Endothelial cell of umbilical vein (primary cell): Measurements from ENCODE around the gene MBNL2. TPM values are rescaled to one million over a fixed set of nuclear protein-coding genes. Genes with fewer than 3 reads are reported as not detected.

ENCODE experiments used
- BruUV-seq: library from RNA; stranded (reverse); fragments of 400-500 nt; replicated peaks from 2 replicates; lab custom pipeline; 2021; lab: Mats Ljungman, UMichigan
- CTCF ChIA-PET: fragments of 300-600, 350-600 bp; sonication (Branson Sonifier 250); formaldehyde crosslinking; loops from one replicate; lab custom pipeline; 2021; ENCODE audit warnings: antibody characterized with exemption, inconsistent platforms; lab: Charles Lee
- POLR2A ChIA-PET: fragments of 300-600, 350-600 bp; sonication (Branson Sonifier 250); formaldehyde crosslinking; loops from one replicate; lab custom pipeline; 2021; ENCODE audit warnings: antibody characterized with exemption, inconsistent platforms; lab: Charles Lee
- DNase-seq: peaks from one replicate; pipeline ENCODE4 v3.0.0-alpha.2; 2011; ENCODE audit warnings: low read depth, low spot score
- FAIRE-seq: peaks from 2 replicates; lab custom pipeline; 2011; peaks lifted over from hg19 to GRCh38; lab: Jason Lieb, UNC
- H2AFZ ChIP-seq: 2 replicates; pipeline ENCODE4 v1.6.0; 2012; ENCODE audit warnings: low read depth, low read length, control low read depth, inconsistent platforms
- H3K27ac ChIP-seq: 2 replicates; pipeline ENCODE4 v1.5.1; 2011; ENCODE audit warnings: low read depth, mild to moderate bottlenecking, control low read depth, low read length, moderate library complexity; ENCODE audit not compliant: insufficient read depth
- H3K27me3 ChIP-seq, 2 experiments: 2 replicates each; pipeline versions ENCODE4 v1.6.0 to v1.6.1; 2011; ENCODE audit warnings: low read length in 2 of 2, mixed read lengths in 1 of 2; ENCODE audit not compliant: control insufficient read depth in 2 of 2, insufficient read depth in 2 of 2
- H3K36me3 ChIP-seq, 2 experiments: 2 replicates in 1 of 2; 3 replicates in 1 of 2; pipeline ENCODE4 v1.5.1; 2011; ENCODE audit warnings: low read length in 2 of 2, mild to moderate bottlenecking in 1 of 2, moderate library complexity in 1 of 2; ENCODE audit not compliant: control insufficient read depth in 2 of 2, insufficient read depth in 2 of 2; ENCODE audit errors: extremely low read depth in 1 of 2
- H3K4me1 ChIP-seq: 3 replicates; pipeline ENCODE4 v1.5.1; 2011; ENCODE audit warnings: mild to moderate bottlenecking, low read length; ENCODE audit not compliant: control insufficient read depth, insufficient read depth; ENCODE audit errors: extremely low read depth
- H3K4me2 ChIP-seq: 2 replicates; pipeline ENCODE4 v1.6.1; 2011; ENCODE audit warnings: low read length, control low read depth, mixed read lengths; ENCODE audit not compliant: insufficient read depth
- H3K4me3 ChIP-seq, 3 experiments: fragments of 200-600 bp in 1 of 3; sonication (generic), shearing (Covaris generic) in 1 of 3; replicated peaks in 1 of 3; 2 replicates each; pipeline ENCODE4 v1.5.1; 2011 to 2016; ENCODE audit warnings: control low read depth in 3 of 3, low read length in 3 of 3, mild to moderate bottlenecking in 2 of 3, inconsistent platforms in 1 of 3, low read depth in 1 of 3, moderate library complexity in 1 of 3; ENCODE audit not compliant: insufficient read depth in 1 of 3
- H3K79me2 ChIP-seq: 2 replicates; pipeline ENCODE4 v1.6.0; 2012; ENCODE audit warnings: low read length, inconsistent platforms; ENCODE audit not compliant: control insufficient read depth, insufficient read depth
- H3K9ac ChIP-seq: replicated peaks from 2 replicates; pipeline ENCODE3; 2011; ENCODE audit warnings: low read length, control low read depth; ENCODE audit not compliant: insufficient read depth; ENCODE audit errors: extremely low read depth
- H3K9me1 ChIP-seq: replicated peaks from 3 replicates; pipeline ENCODE4 v1.6.0; 2011; ENCODE audit warnings: mild to moderate bottlenecking, low read length; ENCODE audit not compliant: control insufficient read depth, insufficient read depth; ENCODE audit errors: extremely low read depth
- H3K9me3 ChIP-seq: replicated peaks from 2 replicates; pipeline ENCODE4 v1.5.1; 2012; ENCODE audit warnings: low read length, inconsistent platforms; ENCODE audit not compliant: control insufficient read depth, insufficient read depth
- H4K20me1 ChIP-seq: replicated peaks from 2 replicates; pipeline ENCODE3; 2011; ENCODE audit warnings: mild to moderate bottlenecking, low read length; ENCODE audit not compliant: control insufficient read depth, insufficient read depth; ENCODE audit errors: extremely low read depth
- EZH2 ChIP-seq: IDR thresholded peaks from 2 replicates; pipeline ENCODE4 v1.6.1; 2012; ENCODE audit warnings: borderline replicate concordance, low read depth, mild to moderate bottlenecking, moderate library complexity, low read length, inconsistent platforms; ENCODE audit not compliant: severe bottlenecking
- FOS ChIP-seq: IDR thresholded peaks from 2 replicates; pipeline ENCODE4 v1.6.1; 2011; ENCODE audit warnings: mild to moderate bottlenecking, low read length, moderate library complexity, borderline replicate concordance; ENCODE audit not compliant: insufficient read depth
- GATA2 ChIP-seq: IDR thresholded peaks from 2 replicates; pipeline ENCODE4 v1.7.0; 2011; ENCODE audit warnings: low read depth, mild to moderate bottlenecking, moderate library complexity, mixed read lengths, low read length; ENCODE audit not compliant: insufficient read length, insufficient read depth
- JUN ChIP-seq: IDR thresholded peaks from 2 replicates; pipeline ENCODE4 v1.6.1; 2011; ENCODE audit warnings: borderline replicate concordance, low read depth; ENCODE audit not compliant: insufficient read length, insufficient read depth
- MYC ChIP-seq: IDR thresholded peaks from one replicate; pipeline ENCODE4 v1.6.1; 2011; ENCODE audit warnings: mild to moderate bottlenecking, low read depth, low read length
- POLR2A ChIP-seq: IDR thresholded peaks from 2 replicates; pipeline ENCODE4 v1.6.1; 2012; ENCODE audit warnings: low read depth, mild to moderate bottlenecking, control low read depth, low read length
- POLR2AphosphoS5 ChIP-seq: IDR thresholded peaks from 2 replicates; pipeline ENCODE4 v1.6.1; 2012; ENCODE audit warnings: low read depth, mild to moderate bottlenecking, control low read depth, low read length, moderate library complexity; ENCODE audit not compliant: insufficient read depth
- dilution Hi-C: fragments of 300-500 bp; cut with MboI; formaldehyde crosslinking; loops from one replicate; pipeline ENCODE4 v1.15.0; 2019; ENCODE audit warnings: low sequenced_read_pairs; ENCODE audit not compliant: extremely low pct_ligation_motif_present
- intact Hi-C: fragments of 100-400 bp; cut with micrococcal nuclease; formaldehyde crosslinking; loops from one replicate; pipeline ENCODE4 v1.10.0; 2022
- polyA plus RNA-seq, 4 experiments: library from polyadenylated mRNA; depleted of rRNA in 3 of 4; stranded (reverse) in 3 of 4; unstranded in 1 of 4; fragments of >200 nt; gene quantifications; 2 replicates each; pipeline versions ENCODE4 v1.2.1 to v1.2.3, GENCODE V29; 2011 to 2012; ENCODE audit warnings: missing spikeins in 1 of 4
- total RNA-seq: library from RNA; stranded (reverse); gene quantifications from 2 replicates; pipeline ENCODE4 v1.2.3, GENCODE V29; 2021
- TF ChIP-seq, protein P1 (sequence below), 2 donors: IDR thresholded peaks; 1 replicate in 1 of 2; 2 replicates in 1 of 2; pipeline ENCODE4 v1.5.1; 2011; ENCODE audit warnings: low read length in 2 of 2, mild to moderate bottlenecking in 2 of 2, moderate library complexity in 2 of 2, control low read depth in 1 of 2, inconsistent platforms in 1 of 2, low read depth in 1 of 2; ENCODE audit not compliant: insufficient read depth in 1 of 2; ENCODE audit errors: extremely low read depth in 1 of 2
- TF ChIP-seq, protein P2 (sequence below): IDR thresholded peaks from 2 replicates; pipeline ENCODE4 v1.6.1; 2011; ENCODE audit not compliant: insufficient read depth, insufficient read length

MBNL2 gene
- total and polyA plus RNA-seq, 2 donors (not counting 3 experiments of a cell fraction or from before 2014, with no cell fraction given) = 32.9 to 76.5 TPM

DNA sequence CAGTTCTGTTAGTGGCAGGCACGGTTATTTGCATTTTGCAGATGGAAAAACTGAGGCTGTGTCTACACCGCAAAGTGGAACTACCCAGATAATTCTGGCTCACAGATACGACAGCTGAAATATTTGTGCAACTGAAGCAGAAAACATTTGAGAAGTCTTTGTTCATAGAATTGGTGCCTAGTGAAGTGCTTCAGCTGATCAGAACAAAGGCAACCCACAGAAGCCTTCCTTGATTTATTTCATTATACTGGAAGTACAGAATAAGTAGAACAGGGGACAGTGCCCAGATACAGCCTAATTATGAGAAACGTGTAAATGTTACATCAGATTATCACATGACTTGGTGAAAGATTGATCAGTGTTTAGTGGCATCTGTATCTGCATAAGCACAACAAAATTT, 138.5 kb downstream of the MBNL2 start:
- intact Hi-C loops = no loop called here
- H3K9me3 ChIP-seq = no peaks in the 10 kb centered on the region
- H3K9ac ChIP-seq = no peak overlapping the region
- no peak overlapping the region for H2AFZ ChIP-seq
- BruUV-seq = no TSS peak
- peaks cover 5 to 16% of the 10 kb centered on the region in 2 experiments for H3K36me3 ChIP-seq
- POLR2A ChIA-PET = no interaction called here
- no peaks in the 10 kb centered on the region for H3K79me2 ChIP-seq
- FAIRE-seq (no peak), DNase-seq (no peak)
- H3K4me1 ChIP-seq = no peaks in the 10 kb centered on the region
- no peaks in the 10 kb centered on the region for H4K20me1 ChIP-seq
- no peak overlapping the region for H3K27ac ChIP-seq
- H3K9me1 ChIP-seq = no peaks in the 10 kb centered on the region
- TF ChIP-seq, protein P1, sequence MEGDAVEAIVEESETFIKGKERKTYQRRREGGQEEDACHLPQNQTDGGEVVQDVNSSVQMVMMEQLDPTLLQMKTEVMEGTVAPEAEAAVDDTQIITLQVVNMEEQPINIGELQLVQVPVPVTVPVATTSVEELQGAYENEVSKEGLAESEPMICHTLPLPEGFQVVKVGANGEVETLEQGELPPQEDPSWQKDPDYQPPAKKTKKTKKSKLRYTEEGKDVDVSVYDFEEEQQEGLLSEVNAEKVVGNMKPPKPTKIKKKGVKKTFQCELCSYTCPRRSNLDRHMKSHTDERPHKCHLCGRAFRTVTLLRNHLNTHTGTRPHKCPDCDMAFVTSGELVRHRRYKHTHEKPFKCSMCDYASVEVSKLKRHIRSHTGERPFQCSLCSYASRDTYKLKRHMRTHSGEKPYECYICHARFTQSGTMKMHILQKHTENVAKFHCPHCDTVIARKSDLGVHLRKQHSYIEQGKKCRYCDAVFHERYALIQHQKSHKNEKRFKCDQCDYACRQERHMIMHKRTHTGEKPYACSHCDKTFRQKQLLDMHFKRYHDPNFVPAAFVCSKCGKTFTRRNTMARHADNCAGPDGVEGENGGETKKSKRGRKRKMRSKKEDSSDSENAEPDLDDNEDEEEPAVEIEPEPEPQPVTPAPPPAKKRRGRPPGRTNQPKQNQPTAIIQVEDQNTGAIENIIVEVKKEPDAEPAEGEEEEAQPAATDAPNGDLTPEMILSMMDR (IDR thresholded peaks at IDR 0.05; ENCODE audit: extremely low read depth in 1 of 2, insufficient read depth in 1 of 2, low read depth in 1 of 2, low read length in 2 of 2) = no peak
- TF ChIP-seq MYC (no peak), GATA2 (no peak), POLR2AphosphoS5 (no peak), FOS (no peak), POLR2A (no peak), EZH2 (no peak), JUN (no peak)
- TF ChIP-seq, protein P2, sequence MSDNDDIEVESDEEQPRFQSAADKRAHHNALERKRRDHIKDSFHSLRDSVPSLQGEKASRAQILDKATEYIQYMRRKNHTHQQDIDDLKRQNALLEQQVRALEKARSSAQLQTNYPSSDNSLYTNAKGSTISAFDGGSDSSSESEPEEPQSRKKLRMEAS = no peak
- H3K4me3 ChIP-seq = no peak overlapping the region
- no peak overlapping the region for H3K4me2 ChIP-seq
- CTCF ChIA-PET = interaction anchor here (1.2 to 5.8 kb wide), 7 partner anchors 16 to 449 kb away, joined by 4 to 138 read pairs (median 6); partner anchors contain the start of gene MBNL2
- dilution Hi-C loops = no loop called here
- H3K27me3 ChIP-seq = no peaks in the 10 kb centered on the region
